Erythroblast (primary cell): ENCODE data around the gene ZPLD1.

ENCODE experiments used
- GATA1 ChIP-seq: IDR thresholded peaks from 2 replicates; pipeline ENCODE4 v1.6.1; 2011; ENCODE audit warnings: low read depth, mild to moderate bottlenecking, control low read depth, low read length, moderate library complexity
- POLR2A ChIP-seq: IDR thresholded peaks from 2 replicates; pipeline ENCODE4 v1.6.1; 2011; ENCODE audit warnings: mild to moderate bottlenecking, low read length

GRCh38 chr3:102394517-102394916 lies 40.3 kb upstream of the ZPLD1 start:
- TF ChIP-seq POLR2A (no peak), GATA1 (no peak)
